Vagina (tissue), 2 donors: ENCODE results near the gene TRIM3. TPM values are rescaled to one million over a fixed set of nuclear protein-coding genes. Genes with fewer than 3 reads are reported as not detected.
A peak's percentile ranks its signal among the peaks of the same experiment; 100 is the strongest.

Experiments
- DNase-seq, 2 donors: peaks; one replicate each; pipeline ENCODE4 v3.0.0-alpha.2; 2017; ENCODE audit errors: extremely low spot score in 2 of 2
- H3K27ac ChIP-seq: fragments of 200-600 bp; sonication (generic); one replicate; pipeline ENCODE4 v1.5.1; 2019
- H3K27me3 ChIP-seq: fragments of 200-600 bp; sonication (generic); one replicate; pipeline ENCODE4 v1.5.1; 2019
- H3K36me3 ChIP-seq, 2 donors: fragments of 200-600 bp; sonication (generic); one replicate each; pipeline ENCODE4 v1.5.1; 2017 to 2019
- H3K4me1 ChIP-seq: fragments of 200-600 bp; sonication (generic); one replicate; pipeline ENCODE4 v1.5.1; 2019
- H3K4me3 ChIP-seq, 2 donors: fragments of 200-600 bp; sonication (generic); 1 replicate in 1 of 2; 2 replicates in 1 of 2; pipeline ENCODE4 v1.5.1; 2016 to 2019
- H3K9me3 ChIP-seq: fragments of 200-600 bp; sonication (generic); one replicate; pipeline ENCODE4 v1.5.1; 2019
- CTCF ChIP-seq, 3 experiments: fragments of 450-650 bp in 2 of 3; fragments of 200-600 bp in 1 of 3; sonication (generic) in 1 of 3; IDR thresholded peaks; one replicate each; pipeline ENCODE4 v1.5.1; 2017 to 2019; ENCODE audit warnings: antibody characterized with exemption in 3 of 3, mild to moderate bottlenecking in 2 of 3, moderate library complexity in 2 of 3
- POLR2A ChIP-seq, 2 donors: fragments of 450-650 bp; IDR thresholded peaks; one replicate each; pipeline ENCODE4 v1.6.1; 2017; ENCODE audit warnings: antibody characterized with exemption in 2 of 2, mild to moderate bottlenecking in 2 of 2, moderate library complexity in 2 of 2
- POLR2AphosphoS5 ChIP-seq, 2 donors: sonication (generic); formaldehyde crosslinking; IDR thresholded peaks; one replicate each; pipeline ENCODE4 v1.9.0; 2017; ENCODE audit warnings: antibody characterized with exemption in 2 of 2, mild to moderate bottlenecking in 2 of 2, low read depth in 1 of 2; ENCODE audit not compliant: insufficient read depth in 1 of 2
- intact Hi-C: fragments of 100-400 bp; cut with DNase I; formaldehyde crosslinking; loops from one replicate; pipeline ENCODE4 v1.15.1; 2023
- total RNA-seq: library from RNA; depleted of rRNA; stranded (reverse); fragments of >200 nt; gene quantifications from one replicate; pipeline ENCODE4 v1.2.3, GENCODE V29; 2016

TRIM3 gene
- total RNA-seq, 1 donor from 2014 or later = 27.5 TPM

DNA sequence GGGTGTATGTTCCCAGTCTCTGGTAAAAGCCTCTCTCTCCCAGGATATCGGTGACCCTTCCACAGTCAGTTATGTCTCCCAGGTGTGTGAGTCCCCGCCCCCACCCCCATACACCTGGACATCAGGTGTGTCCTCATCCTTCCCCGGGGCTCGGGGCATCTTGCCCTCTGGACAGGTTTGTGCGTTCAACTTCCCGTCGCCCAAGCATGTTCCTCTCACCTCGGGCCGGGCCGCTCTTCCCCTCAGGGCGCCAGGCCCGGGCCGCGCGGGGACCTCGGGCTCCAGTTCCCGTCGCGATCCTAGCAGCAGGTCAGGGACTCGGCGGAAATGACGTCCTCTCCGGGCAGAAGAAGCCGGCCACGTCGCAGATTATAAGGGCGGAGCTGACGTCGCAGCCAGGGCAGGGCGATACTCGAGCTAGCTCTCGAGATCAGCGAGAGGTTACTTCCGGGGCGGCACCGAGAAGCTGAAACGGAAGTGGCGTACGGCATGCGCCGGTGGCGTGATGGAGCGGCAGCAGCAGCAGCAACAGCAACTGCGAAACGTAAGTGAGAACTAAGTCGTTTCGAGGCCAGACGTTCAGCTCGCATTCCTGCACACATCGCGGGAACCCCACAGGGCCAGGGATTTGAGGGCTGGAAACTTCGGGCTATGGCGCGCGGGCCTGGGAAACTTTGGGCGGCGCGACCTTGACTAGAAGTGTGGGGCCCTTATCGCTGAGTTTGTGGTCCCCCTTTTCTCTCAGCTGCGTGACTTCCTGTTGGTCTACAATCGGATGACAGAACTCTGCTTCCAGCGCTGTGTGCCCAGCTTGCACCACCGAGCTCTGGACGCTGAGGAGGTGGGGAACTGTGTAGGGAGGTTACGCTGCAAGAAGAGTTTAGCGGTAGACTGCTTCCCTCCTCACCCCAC lies 7.5 kb upstream of the TRIM3 start, which contains the start of the genes ARFIP2 and TIMM10B:
ARFIP2 (minus strand) TSS at position 320 of the 912 bp plus-strand sequence. CDS start 910 bp downstream, outside the sequence.
TIMM10B (plus strand) TSS at position 490 of the 912 bp plus-strand sequence; CDS start at position 506, 16 bp downstream.
- peak within 1 kb of the TSS; percentile 95 for H3K27ac ChIP-seq
- no peaks in the 10 kb centered on the region for H3K9me3 ChIP-seq
- peak within 1 kb of the TSS; percentile 66 to 70 for H3K4me3 ChIP-seq
- intact Hi-C loops = no loop called here
- TF ChIP-seq POLR2A (IDR thresholded peaks at IDR 0.05) (peak; percentile 37 to 69), POLR2AphosphoS5 (IDR thresholded peaks at IDR 0.05; ENCODE audit: insufficient read depth in 1 of 2, low read depth in 1 of 2) (peak; percentile 98 to 99), CTCF (IDR thresholded peaks at IDR 0.05) (no peak)
- H3K27me3 ChIP-seq = no peaks in the 10 kb centered on the region
- peaks cover 0 to 49% of the 10 kb centered on the region in 2 donors for H3K36me3 ChIP-seq
- peak in 1 of 2 donors; percentile 98 for DNase-seq
- peaks cover 37% of the 10 kb centered on the region for H3K4me1 ChIP-seq

DNA sequence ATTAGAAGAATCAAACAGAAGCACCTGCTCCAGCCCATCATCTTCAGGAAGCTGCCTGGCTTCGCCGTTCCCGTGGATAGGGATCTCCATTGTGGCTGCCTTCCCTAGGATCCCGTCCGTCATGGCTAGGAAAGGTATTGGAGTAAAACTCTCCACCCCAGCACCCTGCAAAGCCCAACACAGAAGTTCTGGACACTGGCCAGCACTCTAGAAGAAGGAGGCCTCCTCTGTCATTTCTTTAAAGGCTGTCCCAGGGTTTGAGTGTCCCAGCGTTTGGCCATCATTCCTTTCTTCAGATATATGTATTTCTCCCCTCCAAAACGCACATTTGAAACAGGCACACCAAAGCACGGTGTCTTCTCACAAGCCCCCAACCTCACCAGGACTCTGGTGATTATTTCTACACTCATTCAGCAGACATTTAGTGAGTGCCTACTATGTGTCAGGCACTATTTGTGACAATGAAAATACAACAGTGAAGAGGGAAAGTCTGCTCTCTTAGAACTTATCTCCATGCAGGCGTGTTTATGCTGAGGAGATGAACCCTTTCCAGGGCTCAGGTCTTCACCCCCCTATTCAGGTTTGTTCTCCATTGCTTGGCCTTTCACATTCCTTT lies 6.7 kb upstream of the TRIM3 start:
- intact Hi-C loops = no loop called here
- Histone ChIP-seq H3K27ac (peak overlapping the region; percentile 95), H3K36me3 (peaks cover 0 to 49% of the 10 kb centered on the region in 2 donors), H3K27me3 (no peaks in the 10 kb centered on the region), H3K9me3 (no peaks in the 10 kb centered on the region), H3K4me1 (peaks cover 37% of the 10 kb centered on the region), H3K4me3 (peak overlapping the region; percentile 66 to 70)
- no peak for DNase-seq
- TF ChIP-seq CTCF (IDR thresholded peaks at IDR 0.05) (no peak), POLR2AphosphoS5 (IDR thresholded peaks at IDR 0.05; ENCODE audit: insufficient read depth in 1 of 2, low read depth in 1 of 2) (no peak), POLR2A (IDR thresholded peaks at IDR 0.05) (no peak)

GRCh38 chr11:6476571-6476970 lies 2.8 kb upstream of the TRIM3 start:
- Histone ChIP-seq H3K27me3 (no peaks in the 10 kb centered on the region), H3K4me3 (no peak overlapping the region), H3K9me3 (no peaks in the 10 kb centered on the region), H3K27ac (no peak overlapping the region), H3K36me3 (peaks cover 0 to 23% of the 10 kb centered on the region in 2 donors), H3K4me1 (peaks cover 42% of the 10 kb centered on the region)
- no peak for DNase-seq
- no peak for TF ChIP-seq POLR2AphosphoS5 (IDR thresholded peaks at IDR 0.05; ENCODE audit: insufficient read depth in 1 of 2, low read depth in 1 of 2)
- no peak for TF ChIP-seq POLR2A (IDR thresholded peaks at IDR 0.05)
- no peak for TF ChIP-seq CTCF (IDR thresholded peaks at IDR 0.05)
- intact Hi-C loops = no loop called here

GRCh38 chr11:6475936-6476335 lies 2.2 kb upstream of the TRIM3 start:
- intact Hi-C loops = no loop called here
- Histone ChIP-seq H3K27me3 (no peaks in the 10 kb centered on the region), H3K4me1 (peaks cover 42% of the 10 kb centered on the region), H3K36me3 (peaks cover 0 to 23% of the 10 kb centered on the region in 2 donors), H3K4me3 (no peak overlapping the region), H3K9me3 (no peaks in the 10 kb centered on the region), H3K27ac (no peak overlapping the region)
- DNase-seq = no peak
- TF ChIP-seq CTCF (IDR thresholded peaks at IDR 0.05) (no peak), POLR2AphosphoS5 (IDR thresholded peaks at IDR 0.05; ENCODE audit: insufficient read depth in 1 of 2, low read depth in 1 of 2) (no peak), POLR2A (IDR thresholded peaks at IDR 0.05) (no peak)
